GM19455 (cell line): ENCODE measurements around the gene MDM2.
A peak's percentile ranks its signal among the peaks of the same experiment; 100 is the strongest.
"Not testable (repeated sequence)": the region's sequence is repeated elsewhere in the genome, so short reads cannot be mapped to it uniquely, and the experiment has no call there.

Experiments
- ATAC-seq: cut with Tn5 transposase; IDR thresholded peaks from one replicate; pipeline ENCODE4 v1.9.1; 2021; ENCODE audit not compliant: unreplicated experiment

Gene MDM2

GRCh38 chr12:68785358-68785757 lies 22.6 kb upstream of the MDM2 start:
- no peak for ATAC-seq

GRCh38 chr12:68785823-68786222 lies 22.2 kb upstream of the MDM2 start:
- no peak for ATAC-seq

GRCh38 chr12:68786929-68787328 lies 21.0 kb upstream of the MDM2 start:
- ATAC-seq, result no peak

GRCh38 chr12:68788554-68789143 lies 19.3 kb upstream of the MDM2 start:
- ATAC-seq, result no peak

- no peak for ATAC-seq
Measured at GRCh38 chr12:68789144-68789878, 18.7 kb upstream of the MDM2 start.

GRCh38 chr12:68790081-68790951 lies 17.7 kb upstream of the MDM2 start:
- ATAC-seq, result no peak

GRCh38 chr12:68790952-68791234 lies 17.1 kb upstream of the MDM2 start:
- ATAC-seq, result no peak

GRCh38 chr12:68791897-68792481 lies 16.0 kb upstream of the MDM2 start:
- ATAC-seq, result no peak

GRCh38 chr12:68792952-68793351 lies 15.0 kb upstream of the MDM2 start:
- peak; percentile 77 for ATAC-seq

- no peak for ATAC-seq
Measured at GRCh38 chr12:68793436-68793835, 14.5 kb upstream of the MDM2 start.

GRCh38 chr12:68793975-68794652 lies 13.9 kb upstream of the MDM2 start:
- no peak for ATAC-seq

- ATAC-seq, result no peak
Measured at GRCh38 chr12:68794653-68795251, 13.2 kb upstream of the MDM2 start.

GRCh38 chr12:68796399-68796798 lies 11.6 kb upstream of the MDM2 start:
- no peak for ATAC-seq

- no peak for ATAC-seq
Measured at GRCh38 chr12:68798882-68799234, 9.1 kb upstream of the MDM2 start.

GRCh38 chr12:68800294-68800693 lies 7.7 kb upstream of the MDM2 start:
- no peak for ATAC-seq

- ATAC-seq, result not testable (repeated sequence)
Measured at GRCh38 chr12:68801124-68801523, 6.9 kb upstream of the MDM2 start.

- peak; percentile 16 for ATAC-seq
Measured at GRCh38 chr12:68802372-68802745, 5.6 kb upstream of the MDM2 start.

GRCh38 chr12:68802911-68803651 lies 4.9 kb upstream of the MDM2 start:
- not testable (repeated sequence) for ATAC-seq

GRCh38 chr12:68803948-68804656 lies 3.9 kb upstream of the MDM2 start:
- ATAC-seq, result no peak
